Tibial nerve (tissue), 4 donors: ENCODE results near the gene GSTM2.
"Not testable (repeated sequence)": the region's sequence is repeated elsewhere in the genome, so short reads cannot be mapped to it uniquely, and the experiment has no call there.

ENCODE experiments used
- CTCF ChIP-seq, 5 experiments: fragments of 200-600 bp in 3 of 5; fragments of 450-650 bp in 2 of 5; sonication (generic) in 3 of 5; IDR thresholded peaks; one replicate each; pipeline ENCODE4 v1.5.1; 2016 to 2019; ENCODE audit warnings: antibody characterized with exemption in 5 of 5, mild to moderate bottlenecking in 3 of 5, moderate library complexity in 2 of 5
- EP300 ChIP-seq, 2 donors: sonication (generic); formaldehyde crosslinking; IDR thresholded peaks; one replicate each; pipeline ENCODE4 v1.6.1; 2017; ENCODE audit warnings: antibody characterized with exemption in 2 of 2, mild to moderate bottlenecking in 1 of 2

GRCh38 chr1:109685890-109686289 lies 18.0 kb downstream of the GSTM2 start:
- not testable (repeated sequence) for TF ChIP-seq CTCF, EP300 (IDR thresholded peaks at IDR 0.05)
